Endodermal cell (in vitro differentiated cells): ENCODE results near the gene NEK6. TPM values are rescaled to one million over a fixed set of nuclear protein-coding genes. Genes with fewer than 3 reads are reported as not detected.
A peak's percentile ranks its signal among the peaks of the same experiment; 100 is the strongest.

Experiments used
- DNase-seq: peaks from one replicate; pipeline ENCODE4 v3.0.0-alpha.2; 2017
- H3K27ac ChIP-seq: 2 replicates; pipeline ENCODE4 v1.5.1; 2013; ENCODE audit warnings: mild to moderate bottlenecking, low read depth, low read length, moderate library complexity
- H3K27me3 ChIP-seq: 2 replicates; pipeline ENCODE4 v1.6.1; 2013; ENCODE audit warnings: mild to moderate bottlenecking, low read length, moderate library complexity; ENCODE audit not compliant: insufficient read depth, control insufficient read depth, poor library complexity, severe bottlenecking
- H3K36me3 ChIP-seq: 2 replicates; pipeline ENCODE4 v1.7.0; 2013; ENCODE audit warnings: mild to moderate bottlenecking, low read length, moderate library complexity; ENCODE audit not compliant: control insufficient read depth, insufficient read depth
- H3K4me1 ChIP-seq: one replicate; pipeline ENCODE4 v1.7.0; 2013; ENCODE audit warnings: low read length; ENCODE audit not compliant: control insufficient read depth, insufficient read depth
- H3K4me3 ChIP-seq: 2 replicates; pipeline ENCODE4 v1.5.1; 2013; ENCODE audit warnings: mild to moderate bottlenecking, low read length, moderate library complexity
- H3K9ac ChIP-seq: 2 replicates; pipeline ENCODE4 v1.6.1; 2013; ENCODE audit warnings: mild to moderate bottlenecking, low read length, moderate library complexity; ENCODE audit not compliant: poor library complexity, severe bottlenecking; ENCODE audit errors: extremely low read depth
- H3K9me3 ChIP-seq: 2 replicates; pipeline ENCODE4 v1.6.1; 2013; ENCODE audit warnings: mild to moderate bottlenecking, low read length, moderate library complexity; ENCODE audit not compliant: control insufficient read depth
- H3K27ac Mint-ChIP-seq: 2 replicates; pipeline ENCODE4 v1.8.0; 2020; ENCODE audit warnings: mixed read lengths
- H3K27me3 Mint-ChIP-seq: 2 replicates; pipeline ENCODE4 v1.8.0; 2021; ENCODE audit warnings: mild to moderate bottlenecking, mixed read lengths; ENCODE audit not compliant: insufficient read depth
- H3K36me3 Mint-ChIP-seq: 2 replicates; pipeline ENCODE4 v1.8.0; 2020; ENCODE audit warnings: low read depth, mixed read lengths
- H3K4me1 Mint-ChIP-seq: 2 replicates; pipeline ENCODE4 v1.8.0; 2020; ENCODE audit warnings: mixed read lengths
- H3K4me3 Mint-ChIP-seq: 2 replicates; pipeline ENCODE4 v1.8.0; 2020; ENCODE audit warnings: mild to moderate bottlenecking, moderate library complexity, mixed read lengths
- H3K9me3 Mint-ChIP-seq: 2 replicates; pipeline ENCODE4 v1.8.0; 2020; ENCODE audit warnings: mild to moderate bottlenecking, mixed read lengths
- WGBS, 2 experiments: methylation state at CpG; one replicate each; pipeline versions ENCODE4 v1.1.5 to v1.1.7; 2013; ENCODE audit warnings: missing lambda C conversion rate in 2 of 2, mixed read lengths in 1 of 2; ENCODE audit not compliant: insufficient coverage in 1 of 2, insufficient read length in 1 of 2; 5-methylcytosine and 5-hydroxymethylcytosine counted together
- total RNA-seq, 2 donors: library from RNA; stranded (reverse); fragmentation: NEBNext Ultra II Directional in 1 of 2; extraction: Animal tissue kit (Norgen Biotek cat#: 25700) in 1 of 2; gene quantifications; 2 replicates in 1 of 2; 3 replicates in 1 of 2; pipeline ENCODE4 v1.2.1, GENCODE V29; 2021
- TF ChIP-seq, protein P1 (sequence below): fragments of 200-600 bp; sonication (generic); conservative IDR thresholded peaks from 2 replicates; pipeline ENCODE4 v1.5.0; 2021; ENCODE audit warnings: antibody characterized with exemption, mild to moderate bottlenecking

The NEK6 gene
- total RNA-seq, 2 donors from 2014 or later = 17.1 to 32.5 TPM

DNA sequence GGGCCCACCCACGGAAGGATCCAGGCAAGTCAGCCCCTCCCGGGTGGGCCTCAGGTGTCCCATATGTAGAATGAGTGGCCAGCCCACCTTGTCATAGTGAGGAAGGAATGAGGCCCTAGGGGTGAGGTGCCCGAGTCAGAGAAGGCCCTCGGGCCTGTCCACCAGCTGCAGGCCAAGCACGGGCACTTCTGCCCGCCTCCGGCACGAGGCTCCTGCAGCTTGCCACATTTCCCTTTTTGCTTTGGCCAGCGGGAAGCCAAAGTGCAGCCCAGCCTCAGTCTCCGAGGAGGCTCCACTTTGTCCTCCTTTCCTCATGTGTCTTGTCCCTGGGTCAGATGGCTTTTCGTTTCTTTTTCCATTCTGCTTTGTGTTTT is 84.6 kb downstream of the NEK6 start:
- TF ChIP-seq, protein P1, sequence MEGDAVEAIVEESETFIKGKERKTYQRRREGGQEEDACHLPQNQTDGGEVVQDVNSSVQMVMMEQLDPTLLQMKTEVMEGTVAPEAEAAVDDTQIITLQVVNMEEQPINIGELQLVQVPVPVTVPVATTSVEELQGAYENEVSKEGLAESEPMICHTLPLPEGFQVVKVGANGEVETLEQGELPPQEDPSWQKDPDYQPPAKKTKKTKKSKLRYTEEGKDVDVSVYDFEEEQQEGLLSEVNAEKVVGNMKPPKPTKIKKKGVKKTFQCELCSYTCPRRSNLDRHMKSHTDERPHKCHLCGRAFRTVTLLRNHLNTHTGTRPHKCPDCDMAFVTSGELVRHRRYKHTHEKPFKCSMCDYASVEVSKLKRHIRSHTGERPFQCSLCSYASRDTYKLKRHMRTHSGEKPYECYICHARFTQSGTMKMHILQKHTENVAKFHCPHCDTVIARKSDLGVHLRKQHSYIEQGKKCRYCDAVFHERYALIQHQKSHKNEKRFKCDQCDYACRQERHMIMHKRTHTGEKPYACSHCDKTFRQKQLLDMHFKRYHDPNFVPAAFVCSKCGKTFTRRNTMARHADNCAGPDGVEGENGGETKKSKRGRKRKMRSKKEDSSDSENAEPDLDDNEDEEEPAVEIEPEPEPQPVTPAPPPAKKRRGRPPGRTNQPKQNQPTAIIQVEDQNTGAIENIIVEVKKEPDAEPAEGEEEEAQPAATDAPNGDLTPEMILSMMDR = no peak
- Mint-ChIP-seq H3K4me3 (no peak overlapping the region), H3K27ac (no peak overlapping the region), H3K9me3 (peaks cover 13% of the 10 kb centered on the region), H3K27me3 (no peaks in the 10 kb centered on the region), H3K4me1 (no peaks in the 10 kb centered on the region), H3K36me3 (peaks cover 16% of the 10 kb centered on the region)
- H3K4me3 ChIP-seq = no peak overlapping the region
- no peak overlapping the region for H3K9ac ChIP-seq
- no peaks in the 10 kb centered on the region for H3K4me1 ChIP-seq
- no peaks in the 10 kb centered on the region for H3K27me3 ChIP-seq
- 87 to 94% methylated on average over 9 to 11 of the region's 11 CpGs for WGBS, 2 experiments
- no peak for DNase-seq
- peaks cover 8% of the 10 kb centered on the region for H3K9me3 ChIP-seq
- H3K27ac ChIP-seq = no peak overlapping the region
- peaks cover 7% of the 10 kb centered on the region for H3K36me3 ChIP-seq

DNA sequence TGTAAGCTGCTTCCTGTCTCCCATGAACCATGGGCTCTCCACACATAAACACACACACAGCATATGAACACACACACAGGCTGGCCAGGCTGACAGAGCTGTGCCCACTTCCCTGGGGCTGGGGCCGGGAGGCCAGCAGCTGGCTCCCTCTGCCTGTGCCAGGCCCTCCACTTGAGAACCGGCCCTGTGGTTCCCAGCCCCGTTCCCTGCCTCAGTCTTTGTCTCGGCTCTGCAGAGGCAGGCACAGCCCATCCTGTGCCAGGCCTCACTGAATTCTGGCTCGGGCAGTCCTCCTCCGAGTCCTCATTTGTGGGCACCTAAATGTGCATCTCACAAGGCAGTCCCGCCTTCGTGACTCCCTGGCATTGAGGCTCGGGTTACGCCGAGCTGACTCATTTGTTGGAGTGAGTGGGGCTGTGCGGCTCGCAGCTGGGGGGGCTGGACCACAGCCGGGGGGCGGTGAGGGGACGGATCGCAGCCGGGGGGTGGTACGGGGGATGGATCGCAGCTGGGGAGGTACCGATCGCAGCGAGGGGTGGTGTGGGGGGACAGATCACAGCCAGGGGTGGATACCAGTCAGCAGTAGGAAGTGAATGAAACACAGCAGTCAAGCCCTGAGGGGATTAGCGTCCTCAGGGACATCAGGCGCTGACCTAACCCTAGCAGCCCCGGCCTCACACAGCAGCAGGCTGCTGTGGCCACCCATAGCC is 85.2 kb downstream of the NEK6 start:
- Histone ChIP-seq H3K4me3 (no peak overlapping the region), H3K9me3 (peaks cover 2% of the 10 kb centered on the region), H3K4me1 (no peaks in the 10 kb centered on the region), H3K27ac (peak overlapping the region; percentile 24), H3K27me3 (no peaks in the 10 kb centered on the region), H3K36me3 (peaks cover 5% of the 10 kb centered on the region), H3K9ac (no peak overlapping the region)
- Mint-ChIP-seq H3K4me3 (no peak overlapping the region), H3K9me3 (peaks cover 7% of the 10 kb centered on the region), H3K36me3 (peaks cover 12% of the 10 kb centered on the region), H3K27me3 (no peaks in the 10 kb centered on the region), H3K4me1 (no peaks in the 10 kb centered on the region), H3K27ac (peak overlapping the region; percentile 52)
- 64 to 65% methylated on average over 14 to 26 of the region's 26 CpGs for WGBS, 2 experiments
- TF ChIP-seq, protein P1 = no peak
- peak; percentile 73 for DNase-seq

DNA sequence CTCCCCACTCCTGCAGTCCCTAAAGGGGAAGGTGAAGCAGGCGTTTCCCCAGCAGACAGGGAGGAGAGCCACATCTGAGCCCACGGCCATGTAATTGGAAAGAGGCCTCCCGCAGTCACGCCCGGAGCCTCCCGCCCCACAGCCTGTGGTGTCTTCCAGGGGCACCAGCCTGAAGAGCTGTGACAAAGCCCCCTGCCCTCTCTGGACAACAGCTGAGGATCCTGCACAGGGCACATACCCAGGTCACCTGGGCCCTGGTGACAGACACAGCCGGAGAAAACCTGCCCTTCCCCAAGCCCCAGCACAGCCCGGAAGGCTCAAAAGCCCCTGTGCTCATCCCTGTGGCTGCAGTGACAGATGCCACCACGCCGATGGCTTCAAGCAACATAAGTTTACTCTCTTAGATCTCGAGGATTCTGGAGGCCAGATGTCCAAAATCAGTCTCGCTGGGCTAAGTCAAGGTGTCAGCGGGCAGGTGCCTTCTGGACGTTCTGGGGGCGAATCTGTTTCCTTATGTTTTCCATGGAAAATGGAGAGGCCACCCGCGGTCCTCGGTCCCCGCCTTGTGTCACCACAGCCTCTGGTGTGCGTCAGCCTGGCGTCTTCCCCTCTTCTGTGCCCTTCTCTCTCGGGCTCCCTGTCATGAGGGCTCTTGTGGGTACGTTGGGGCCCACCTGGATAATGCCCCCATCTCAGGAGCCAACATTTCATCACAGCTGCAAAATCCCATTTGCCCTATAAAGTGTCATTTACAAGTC is 86.0 kb downstream of the NEK6 start:
- no peak for DNase-seq
- 93 to 99% methylated on average over 15 to 23 of the region's 23 CpGs for WGBS, 2 experiments
- no peak overlapping the region for H3K4me3 ChIP-seq
- peaks cover 11% of the 10 kb centered on the region for H3K36me3 Mint-ChIP-seq
- H3K4me1 Mint-ChIP-seq = no peaks in the 10 kb centered on the region
- no peak overlapping the region for H3K9ac ChIP-seq
- H3K27ac ChIP-seq = peak overlapping the region; percentile 44
- H3K36me3 ChIP-seq = peaks cover 11% of the 10 kb centered on the region
- H3K9me3 Mint-ChIP-seq = no peaks in the 10 kb centered on the region
- no peaks in the 10 kb centered on the region for H3K27me3 ChIP-seq
- H3K9me3 ChIP-seq = no peaks in the 10 kb centered on the region
- H3K4me1 ChIP-seq = no peaks in the 10 kb centered on the region
- no peak overlapping the region for H3K4me3 Mint-ChIP-seq
- TF ChIP-seq, protein P1 = no peak
- H3K27ac Mint-ChIP-seq = peak overlapping the region; percentile 52
- H3K27me3 Mint-ChIP-seq = no peaks in the 10 kb centered on the region
